Measurements from ENCODE around the gene KRT17. TPM values are rescaled to one million over a fixed set of nuclear protein-coding genes. Genes with fewer than 3 reads are reported as not detected.
"Not testable (repeated sequence)": the region's sequence is repeated elsewhere in the genome, so short reads cannot be mapped to it uniquely, and the experiment has no call there.

KRT17 gene
- total and polyA plus RNA-seq, 2 donors, result 195 to 2,044 TPM

GRCh38 chr17:41631898-41632285, 7.5 kb upstream of the KRT17 start:
- no peaks in the 10 kb centered on the region for H3K27me3 ChIP-seq (ENCODE audit: control insufficient read depth in 2 of 2, insufficient read depth in 1 of 2, low read length in 1 of 2)
- H3K9me3 ChIP-seq (ENCODE audit: control insufficient read depth in 2 of 2, insufficient read depth in 1 of 2, low read length in 1 of 2), result no peaks in the 10 kb centered on the region
- DNase-seq (ENCODE audit: low read depth in 6 of 9, low spot score in 9 of 9), result no peak
- no peaks in the 10 kb centered on the region for H3K36me3 ChIP-seq (ENCODE audit: control insufficient read depth in 2 of 2, insufficient read depth in 2 of 2, low read length in 1 of 2)
- WGBS, result 97% methylated on average over 15 of the region's 15 CpGs
- peaks cover 0 to 3% of the 10 kb centered on the region in 2 donors for H3K4me1 ChIP-seq (ENCODE audit: control insufficient read depth in 2 of 2, insufficient read depth in 2 of 2, low read length in 2 of 2)
- H3K27ac ChIP-seq (ENCODE audit: low read depth in 1 of 2, low read length in 1 of 2), result no peak overlapping the region
- no peak overlapping the region for H3K4me3 ChIP-seq (ENCODE audit: low read length in 2 of 2)

DNA sequence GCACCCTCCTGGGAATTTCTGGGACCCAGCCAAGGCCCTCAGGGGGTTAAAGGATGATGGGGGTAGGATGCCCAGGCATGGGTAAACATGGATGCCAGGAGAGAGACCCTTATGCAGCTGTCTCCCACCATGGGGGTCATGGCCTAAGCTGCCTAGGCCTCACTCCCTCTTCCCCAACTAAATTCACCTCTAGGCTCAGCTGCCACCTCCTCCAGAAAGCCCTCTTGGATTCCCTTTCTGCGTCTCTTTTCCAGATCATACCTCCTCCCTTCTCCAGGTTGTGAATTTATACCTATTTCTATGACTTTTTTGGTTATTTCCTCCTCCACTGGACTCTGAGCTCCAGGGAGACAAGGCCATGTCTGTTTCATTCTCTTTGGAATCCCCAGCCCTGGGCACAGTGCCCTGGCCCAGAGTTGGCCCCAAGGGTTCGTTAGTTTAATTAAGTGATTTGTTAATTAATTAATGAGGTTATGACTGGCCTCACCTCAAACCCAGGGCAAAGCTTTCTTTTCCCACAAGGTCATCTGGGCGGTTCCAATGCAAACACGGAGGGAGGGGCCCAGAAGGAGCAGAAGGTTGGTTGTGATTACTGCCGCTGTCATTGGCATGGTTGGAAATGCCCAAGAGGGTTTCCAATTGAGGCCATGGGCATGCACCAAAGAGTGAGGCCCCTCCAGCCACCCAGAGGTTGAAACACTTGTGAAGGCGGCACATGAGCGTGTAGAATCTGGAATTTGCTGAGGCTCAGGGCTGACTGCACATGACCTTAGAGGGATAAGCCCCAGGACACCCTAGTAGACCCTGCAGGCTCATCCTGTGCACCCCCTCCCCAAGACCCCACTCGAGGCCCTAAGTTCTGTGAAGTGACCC, 6.9 kb upstream of the KRT17 start:
- Histone ChIP-seq H3K27ac (ENCODE audit: low read depth in 1 of 2, low read length in 1 of 2) (no peak overlapping the region), H3K4me3 (ENCODE audit: low read length in 2 of 2) (no peak overlapping the region), H3K4me1 (ENCODE audit: control insufficient read depth in 2 of 2, insufficient read depth in 2 of 2, low read length in 2 of 2) (peaks cover 0 to 3% of the 10 kb centered on the region in 2 donors), H3K36me3 (ENCODE audit: control insufficient read depth in 2 of 2, insufficient read depth in 2 of 2, low read length in 1 of 2) (no peaks in the 10 kb centered on the region), H3K9me3 (ENCODE audit: control insufficient read depth in 2 of 2, insufficient read depth in 1 of 2, low read length in 1 of 2) (no peaks in the 10 kb centered on the region), H3K27me3 (ENCODE audit: control insufficient read depth in 2 of 2, insufficient read depth in 1 of 2, low read length in 1 of 2) (no peaks in the 10 kb centered on the region)
- DNase-seq (ENCODE audit: low read depth in 6 of 9, low spot score in 9 of 9), result no peak
- WGBS, result 97% methylated on average over 8 of the region's 8 CpGs

DNA sequence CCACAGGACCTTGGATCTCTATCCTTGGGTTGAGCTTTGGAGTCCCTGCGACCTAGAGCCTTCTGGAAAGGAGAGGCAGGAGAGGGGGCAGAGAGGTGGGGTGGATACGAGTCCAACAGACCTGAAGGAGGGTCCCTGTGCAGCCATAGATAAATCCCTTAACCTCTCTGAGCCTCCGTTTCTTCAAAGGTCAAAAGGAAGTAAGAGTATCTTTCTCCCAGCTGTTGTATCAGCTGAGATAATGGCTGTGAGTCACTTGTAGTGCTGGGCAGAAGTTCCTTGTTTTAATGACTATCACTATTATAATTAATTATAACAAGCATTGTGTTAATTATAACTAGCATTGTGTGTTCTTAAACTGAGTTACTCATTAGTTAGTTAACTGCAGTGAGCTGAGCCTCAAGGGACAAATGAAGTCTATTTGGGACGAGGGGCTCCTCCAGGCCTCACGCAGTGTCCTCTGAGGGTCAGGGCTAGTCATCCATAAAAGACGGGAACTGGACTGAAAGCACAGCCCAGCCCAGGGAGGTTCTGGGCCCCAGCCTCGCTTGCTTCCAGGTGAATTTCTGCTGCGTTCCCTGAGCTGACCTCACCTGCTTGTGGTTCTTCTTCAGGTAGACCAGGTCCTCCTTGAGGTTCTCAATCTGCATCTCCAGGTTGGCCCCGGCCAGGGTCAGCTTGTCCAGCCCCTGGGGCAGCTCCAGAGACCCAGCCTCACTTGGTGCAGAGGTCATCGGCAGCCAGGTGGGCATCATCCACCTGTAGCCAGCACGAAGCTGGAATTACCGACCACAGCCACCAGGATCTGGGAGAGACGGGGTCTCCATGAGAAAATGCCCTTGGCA, 5.7 kb upstream of the KRT17 start:
- 93% methylated on average over 13 of the region's 13 CpGs for WGBS

GRCh38 chr17:41629316-41629715, 4.9 kb upstream of the KRT17 start:
- H3K27ac ChIP-seq (ENCODE audit: low read depth in 1 of 2, low read length in 1 of 2), result no peak overlapping the region
- H3K36me3 ChIP-seq (ENCODE audit: control insufficient read depth in 2 of 2, insufficient read depth in 2 of 2, low read length in 1 of 2), result no peaks in the 10 kb centered on the region
- peaks cover 0 to 6% of the 10 kb centered on the region in 2 donors for H3K4me1 ChIP-seq (ENCODE audit: control insufficient read depth in 2 of 2, insufficient read depth in 2 of 2, low read length in 2 of 2)
- H3K4me3 ChIP-seq (ENCODE audit: low read length in 2 of 2), result no peak overlapping the region
- DNase-seq (ENCODE audit: low read depth in 6 of 9, low spot score in 9 of 9), result no peak
- no peaks in the 10 kb centered on the region for H3K27me3 ChIP-seq (ENCODE audit: control insufficient read depth in 2 of 2, insufficient read depth in 1 of 2, low read length in 1 of 2)
- H3K9me3 ChIP-seq (ENCODE audit: control insufficient read depth in 2 of 2, insufficient read depth in 1 of 2, low read length in 1 of 2), result no peaks in the 10 kb centered on the region
- WGBS, result 91% methylated on average over 10 of the region's 10 CpGs

More for the DNA sequence above, 5.7 kb upstream of the KRT17 start:
- H3K4me3 ChIP-seq (ENCODE audit: low read length in 2 of 2), result no peak overlapping the region
- no peak overlapping the region for H3K27ac ChIP-seq (ENCODE audit: low read depth in 1 of 2, low read length in 1 of 2)
- no peaks in the 10 kb centered on the region for H3K27me3 ChIP-seq (ENCODE audit: control insufficient read depth in 2 of 2, insufficient read depth in 1 of 2, low read length in 1 of 2)
- no peaks in the 10 kb centered on the region for H3K9me3 ChIP-seq (ENCODE audit: control insufficient read depth in 2 of 2, insufficient read depth in 1 of 2, low read length in 1 of 2)
- peaks cover 0 to 6% of the 10 kb centered on the region in 2 donors for H3K4me1 ChIP-seq (ENCODE audit: control insufficient read depth in 2 of 2, insufficient read depth in 2 of 2, low read length in 2 of 2)
- no peaks in the 10 kb centered on the region for H3K36me3 ChIP-seq (ENCODE audit: control insufficient read depth in 2 of 2, insufficient read depth in 2 of 2, low read length in 1 of 2)
- DNase-seq (ENCODE audit: low read depth in 6 of 9, low spot score in 9 of 9), result no peak

GRCh38 chr17:41628621-41629255, 4.4 kb upstream of the KRT17 start:
- not testable (repeated sequence) for H3K4me3 ChIP-seq (ENCODE audit: low read length in 2 of 2); H3K9me3 ChIP-seq (ENCODE audit: control insufficient read depth in 2 of 2, insufficient read depth in 1 of 2, low read length in 1 of 2); H3K4me1 ChIP-seq (ENCODE audit: control insufficient read depth in 2 of 2, insufficient read depth in 2 of 2, low read length in 2 of 2); DNase-seq (ENCODE audit: low read depth in 6 of 9, low spot score in 9 of 9); H3K27me3 ChIP-seq (ENCODE audit: control insufficient read depth in 2 of 2, insufficient read depth in 1 of 2, low read length in 1 of 2); H3K27ac ChIP-seq (ENCODE audit: low read depth in 1 of 2, low read length in 1 of 2); H3K36me3 ChIP-seq (ENCODE audit: control insufficient read depth in 2 of 2, insufficient read depth in 2 of 2, low read length in 1 of 2)
- WGBS, result 93% methylated on average over 11 of the region's 11 CpGs

- 83% methylated on average over 1 of the region's 1 CpG for WGBS
- not testable (repeated sequence) for H3K4me1 ChIP-seq (ENCODE audit: control insufficient read depth in 2 of 2, insufficient read depth in 2 of 2, low read length in 2 of 2); H3K4me3 ChIP-seq (ENCODE audit: low read length in 2 of 2); H3K27ac ChIP-seq (ENCODE audit: low read depth in 1 of 2, low read length in 1 of 2); H3K27me3 ChIP-seq (ENCODE audit: control insufficient read depth in 2 of 2, insufficient read depth in 1 of 2, low read length in 1 of 2); H3K36me3 ChIP-seq (ENCODE audit: control insufficient read depth in 2 of 2, insufficient read depth in 2 of 2, low read length in 1 of 2); DNase-seq (ENCODE audit: low read depth in 6 of 9, low spot score in 9 of 9); H3K9me3 ChIP-seq (ENCODE audit: control insufficient read depth in 2 of 2, insufficient read depth in 1 of 2, low read length in 1 of 2)
These were observed 3.6 kb upstream of the KRT17 start for GRCh38 chr17:41628073-41628370.

- Histone ChIP-seq H3K4me3 (ENCODE audit: low read length in 2 of 2) (no peak overlapping the region), H3K9me3 (ENCODE audit: control insufficient read depth in 2 of 2, insufficient read depth in 1 of 2, low read length in 1 of 2) (no peaks in the 10 kb centered on the region), H3K27me3 (ENCODE audit: control insufficient read depth in 2 of 2, insufficient read depth in 1 of 2, low read length in 1 of 2) (no peaks in the 10 kb centered on the region), H3K4me1 (ENCODE audit: control insufficient read depth in 2 of 2, insufficient read depth in 2 of 2, low read length in 2 of 2) (peaks cover 0 to 7% of the 10 kb centered on the region in 2 donors), H3K27ac (ENCODE audit: low read depth in 1 of 2, low read length in 1 of 2) (no peak overlapping the region), H3K36me3 (ENCODE audit: control insufficient read depth in 2 of 2, insufficient read depth in 2 of 2, low read length in 1 of 2) (no peaks in the 10 kb centered on the region)
- WGBS, result 93% methylated on average over 23 of the region's 23 CpGs
- DNase-seq (ENCODE audit: low read depth in 6 of 9, low spot score in 9 of 9), result no peak
These were observed 3.1 kb upstream of the KRT17 start for GRCh38 chr17:41627316-41628072.

DNA sequence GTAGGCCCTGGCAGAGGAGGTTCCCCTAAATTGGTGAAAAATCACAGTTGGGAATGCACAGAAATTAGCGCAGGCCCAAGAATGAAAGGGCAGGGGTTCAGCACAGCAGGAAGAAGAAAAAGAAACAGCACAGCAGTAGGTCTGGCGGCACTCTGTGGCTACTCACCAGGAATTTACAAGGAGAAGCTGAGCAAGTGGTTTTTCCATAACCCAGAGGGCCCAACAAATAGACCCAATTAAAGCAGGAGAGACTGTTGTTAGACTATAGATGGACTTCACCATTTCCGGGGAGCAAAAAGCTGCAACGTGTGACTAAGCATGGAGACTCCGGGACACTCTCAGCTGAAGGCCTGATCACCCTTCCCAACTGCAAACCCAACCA, 2.5 kb upstream of the KRT17 start:
- H3K4me3 ChIP-seq (ENCODE audit: low read length in 2 of 2); H3K9me3 ChIP-seq (ENCODE audit: control insufficient read depth in 2 of 2, insufficient read depth in 1 of 2, low read length in 1 of 2); H3K4me1 ChIP-seq (ENCODE audit: control insufficient read depth in 2 of 2, insufficient read depth in 2 of 2, low read length in 2 of 2); H3K36me3 ChIP-seq (ENCODE audit: control insufficient read depth in 2 of 2, insufficient read depth in 2 of 2, low read length in 1 of 2); H3K27me3 ChIP-seq (ENCODE audit: control insufficient read depth in 2 of 2, insufficient read depth in 1 of 2, low read length in 1 of 2); H3K27ac ChIP-seq (ENCODE audit: low read depth in 1 of 2, low read length in 1 of 2); DNase-seq (ENCODE audit: low read depth in 6 of 9, low spot score in 9 of 9): not testable (repeated sequence)
- 95% methylated on average over 5 of the region's 5 CpGs for WGBS
